Right lobe of liver (tissue), 6 donors: ENCODE data around the gene DRGX. TPM values are rescaled to one million over a fixed set of nuclear protein-coding genes. Genes with fewer than 3 reads are reported as not detected.

ENCODE experiments used
- ATAC-seq, 4 donors: fragments of 200-7000 bp; cut with Tn5 transposase; one replicate each; pipeline ENCODE4 v1.9.1; 2020; ENCODE audit warnings: mild to moderate bottlenecking in 4 of 4, moderate library complexity in 4 of 4
- DNase-seq, 3 donors: peaks; one replicate each; pipeline ENCODE4 v3.0.0-alpha.2; 2020
- H3K27ac ChIP-seq, 3 donors: fragments of 200-600 bp; one replicate each; pipeline ENCODE4 v1.8.0; 2022
- H3K27me3 ChIP-seq, 2 donors: fragments of 200-600 bp; one replicate each; pipeline ENCODE4 v1.8.0; 2022
- H3K36me3 ChIP-seq, 4 donors: fragments of 200-600 bp; sonication (generic) in 1 of 4; one replicate each; pipeline versions ENCODE4 v1.5.1 to v1.8.0; 2017 to 2022; ENCODE audit warnings: control low read depth in 1 of 4
- H3K4me1 ChIP-seq, 4 donors: fragments of 200-600 bp; sonication (generic) in 1 of 4; one replicate each; pipeline versions ENCODE4 v1.5.1 to v1.8.0; 2017 to 2022; ENCODE audit warnings: control low read depth in 1 of 4
- H3K4me3 ChIP-seq, 3 donors: fragments of 200-600 bp; one replicate each; pipeline ENCODE4 v1.8.0; 2022
- H3K9me3 ChIP-seq, 4 donors: fragments of 200-600 bp; sonication (generic) in 1 of 4; one replicate each; pipeline versions ENCODE4 v1.5.1 to v1.8.0; 2017 to 2022; ENCODE audit warnings: control low read depth in 1 of 4
- CTCF ChIP-seq, 4 donors: fragments of 200-600 bp in 3 of 4; fragments of 450-650 bp in 1 of 4; IDR thresholded peaks; one replicate each; pipeline versions ENCODE4 v1.5.1 to v1.8.0; 2016 to 2022; ENCODE audit warnings: antibody characterized with exemption in 4 of 4, mild to moderate bottlenecking in 2 of 4
- POLR2A ChIP-seq: fragments of 450-650 bp; IDR thresholded peaks from one replicate; pipeline ENCODE4 v1.6.1; 2017; ENCODE audit warnings: antibody characterized with exemption, mild to moderate bottlenecking
- WGBS: methylation state at CpG from one replicate; pipeline ENCODE4 v1.1.6; 2018; ENCODE audit warnings: low coverage, low lambda C conversion rate; ENCODE audit not compliant: insufficient coverage; ENCODE audit errors: missing lambda C conversion rate; 5-methylcytosine and 5-hydroxymethylcytosine counted together
- intact Hi-C, 2 donors: fragments of 100-400 bp; cut with DNase I; formaldehyde crosslinking; loops; one replicate each; pipeline versions ENCODE4 v1.11.2 to v1.14.1; 2022
- total RNA-seq, 6 experiments: library from RNA; depleted of rRNA in 2 of 6; stranded (reverse); fragments of >200 nt in 2 of 6; fragmentation: NEBNext Ultra II Directional in 3 of 6; extraction: Animal tissue kit (Norgen Biotek cat#: 25700) in 3 of 6; gene quantifications; one replicate each; pipeline versions ENCODE4 v1.1.0 to v1.2.4, GENCODE V29; 2016 to 2023
- donor health status: DM: no; HTN: yes; CAD: no.
- donor health status: DM: no; HTN: no; CAD: no.
- donor health status: DM: no; HTN: no; CAD: no.
- donor health status: DM: no; HTN: yes; CAD: no.
- donor health status: DM: no; HTN: yes; CAD: no.

DRGX gene
- total RNA-seq, 6 experiments from 2014 or later, result not detected

- no peaks in the 10 kb centered on the region for H3K27me3 ChIP-seq
- no peak for DNase-seq
- ATAC-seq, result no peak
- no peak overlapping the region for H3K27ac ChIP-seq
- intact Hi-C loops, result no loop called here
- WGBS, result 29% methylated on average over 2 of the region's 3 CpGs
- no peak overlapping the region for H3K4me3 ChIP-seq
- no peaks in the 10 kb centered on the region for H3K9me3 ChIP-seq
- no peaks in the 10 kb centered on the region for H3K36me3 ChIP-seq
- TF ChIP-seq CTCF (IDR thresholded peaks at IDR 0.05) (no peak), POLR2A (no peak)
- H3K4me1 ChIP-seq, result no peaks in the 10 kb centered on the region
These were observed 13.7 kb downstream of the DRGX start for GRCh38 chr10:49382226-49382625.

GRCh38 chr10:49381111-49381900, 14.6 kb downstream of the DRGX start:
- H3K9me3 ChIP-seq, result no peaks in the 10 kb centered on the region
- WGBS, result 67% methylated on average over 4 of the region's 14 CpGs
- DNase-seq (no peak), ATAC-seq (no peak)
- H3K4me1 ChIP-seq, result no peaks in the 10 kb centered on the region
- no peaks in the 10 kb centered on the region for H3K36me3 ChIP-seq
- H3K27ac ChIP-seq, result no peak overlapping the region
- no peaks in the 10 kb centered on the region for H3K27me3 ChIP-seq
- intact Hi-C loops, result no loop called here
- H3K4me3 ChIP-seq, result no peak overlapping the region
- TF ChIP-seq CTCF (IDR thresholded peaks at IDR 0.05) (no peak), POLR2A (no peak)

GRCh38 chr10:49379596-49380410, 16.1 kb downstream of the DRGX start:
- DNase-seq (no peak), ATAC-seq (peak in 1 of 4 donors; percentile 17)
- no peak overlapping the region for H3K4me3 ChIP-seq
- WGBS, result 17% methylated on average over 1 of the region's 13 CpGs
- no peaks in the 10 kb centered on the region for H3K4me1 ChIP-seq
- no peak for TF ChIP-seq POLR2A
- TF ChIP-seq CTCF (IDR thresholded peaks at IDR 0.05), result no peak
- intact Hi-C loops, result no loop called here
- H3K36me3 ChIP-seq, result no peaks in the 10 kb centered on the region
- no peaks in the 10 kb centered on the region for H3K9me3 ChIP-seq
- H3K27ac ChIP-seq, result no peak overlapping the region
- H3K27me3 ChIP-seq, result no peaks in the 10 kb centered on the region

GRCh38 chr10:49377256-49377655, 18.6 kb downstream of the DRGX start:
- no peaks in the 10 kb centered on the region for H3K36me3 ChIP-seq
- H3K27me3 ChIP-seq, result no peaks in the 10 kb centered on the region
- no peak overlapping the region for H3K27ac ChIP-seq
- no peaks in the 10 kb centered on the region for H3K4me1 ChIP-seq
- 70% methylated on average over 3 of the region's 4 CpGs for WGBS
- DNase-seq, result no peak
- ATAC-seq, result no peak
- TF ChIP-seq POLR2A, result no peak
- H3K4me3 ChIP-seq, result no peak overlapping the region
- intact Hi-C loops, result no loop called here
- H3K9me3 ChIP-seq, result no peaks in the 10 kb centered on the region

- intact Hi-C loops, result no loop called here
- Histone ChIP-seq H3K4me1 (no peaks in the 10 kb centered on the region), H3K4me3 (no peak overlapping the region), H3K27me3 (no peaks in the 10 kb centered on the region), H3K9me3 (no peaks in the 10 kb centered on the region), H3K27ac (no peak overlapping the region), H3K36me3 (no peaks in the 10 kb centered on the region)
- DNase-seq (no peak), ATAC-seq (no peak)
- 40% methylated on average over 1 of the region's 3 CpGs for WGBS
- TF ChIP-seq CTCF (IDR thresholded peaks at IDR 0.05) (no peak), POLR2A (no peak)
These were observed 20.3 kb downstream of the DRGX start for GRCh38 chr10:49375611-49376010.
